ENCODE data around the gene SUPT3H. TPM values are rescaled to one million over a fixed set of nuclear protein-coding genes. Genes with fewer than 3 reads are reported as not detected.

Gene SUPT3H
- total and polyA plus RNA-seq, 4 donors: 0.85 to 4.8 (median 2.4) TPM

DNA sequence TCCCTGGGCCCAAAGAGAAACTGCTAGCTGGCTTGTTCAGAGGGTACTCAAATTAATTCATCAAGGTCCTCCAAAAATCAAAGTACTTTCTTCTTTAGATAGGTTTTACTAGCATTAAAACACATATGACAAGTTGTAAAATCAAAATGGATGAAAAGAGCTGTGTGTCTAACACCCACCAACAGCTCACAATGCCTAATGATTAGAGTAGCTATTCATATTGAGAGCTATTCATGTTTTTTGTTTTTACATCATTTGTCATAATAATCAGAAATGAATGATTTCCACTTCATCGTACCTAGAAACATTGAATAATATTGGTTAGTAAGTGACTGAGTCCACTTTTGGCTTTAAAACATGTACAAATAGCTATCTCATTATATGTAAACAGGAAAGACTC is 339.5 kb downstream of the SUPT3H start:
- DNase-seq (ENCODE audit: low spot score): no peak
- Histone ChIP-seq H3K36me3 (ENCODE audit: control insufficient read depth in 4 of 4, insufficient read depth in 3 of 4, low read depth in 1 of 4, low read length in 3 of 4) (no peaks in the 10 kb centered on the region), H3K27ac (ENCODE audit: low read depth in 1 of 2, low read length in 2 of 2) (no peak overlapping the region), H3K9ac (ENCODE audit: low read depth in 1 of 2, low read length in 2 of 2) (no peak overlapping the region), H3K4me3 (ENCODE audit: low read depth in 1 of 3, low read length in 3 of 3) (no peak overlapping the region), H3K9me3 (ENCODE audit: control insufficient read depth in 4 of 4, low read length in 3 of 4) (no peaks in the 10 kb centered on the region), H3K27me3 (ENCODE audit: control insufficient read depth in 4 of 4, insufficient read depth in 4 of 4, low read length in 3 of 4) (no peaks in the 10 kb centered on the region), H3K4me1 (ENCODE audit: control insufficient read depth in 4 of 4, insufficient read depth in 4 of 4, low read length in 3 of 4) (no peaks in the 10 kb centered on the region)
- no peak for TF ChIP-seq SP1 (IDR thresholded peaks at IDR 0.05)
- TF ChIP-seq REST (IDR thresholded peaks at IDR 0.05): no peak
- 84% methylated on average over 1 of the region's 1 CpG for WGBS

DNA sequence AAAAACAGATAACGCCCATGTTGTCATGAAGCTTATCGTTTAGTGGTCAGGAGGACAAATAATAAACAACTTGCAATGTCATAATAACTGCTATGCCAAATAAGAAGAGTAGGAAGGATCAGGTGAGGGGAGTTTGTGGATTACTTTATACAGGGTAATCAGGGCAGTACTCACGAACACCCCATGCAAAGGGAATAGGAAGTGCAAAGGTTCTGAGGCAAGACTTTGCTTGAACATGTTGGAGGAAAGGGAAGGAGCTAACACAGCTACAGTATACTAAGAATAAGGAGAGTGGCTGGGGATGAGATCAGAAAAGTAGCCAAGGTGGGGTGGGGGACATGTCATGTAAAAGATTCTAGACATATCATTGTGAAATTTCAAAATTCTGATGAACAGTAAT is 341.6 kb downstream of the SUPT3H start:
- DNase-seq (ENCODE audit: low spot score): no peak
- TF ChIP-seq, protein P1, sequence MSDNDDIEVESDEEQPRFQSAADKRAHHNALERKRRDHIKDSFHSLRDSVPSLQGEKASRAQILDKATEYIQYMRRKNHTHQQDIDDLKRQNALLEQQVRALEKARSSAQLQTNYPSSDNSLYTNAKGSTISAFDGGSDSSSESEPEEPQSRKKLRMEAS (IDR thresholded peaks at IDR 0.05): no peak
- TF ChIP-seq RXRA (IDR thresholded peaks at IDR 0.05) (no peak), JUND (IDR thresholded peaks at IDR 0.05) (no peak), RAD21 (IDR thresholded peaks at IDR 0.05) (no peak), FOXA1 (IDR thresholded peaks at IDR 0.05) (no peak), CTCF (IDR thresholded peaks at IDR 0.05; ENCODE audit: low read depth, low read length, missing input control) (no peak)
- TF ChIP-seq, protein P2, sequence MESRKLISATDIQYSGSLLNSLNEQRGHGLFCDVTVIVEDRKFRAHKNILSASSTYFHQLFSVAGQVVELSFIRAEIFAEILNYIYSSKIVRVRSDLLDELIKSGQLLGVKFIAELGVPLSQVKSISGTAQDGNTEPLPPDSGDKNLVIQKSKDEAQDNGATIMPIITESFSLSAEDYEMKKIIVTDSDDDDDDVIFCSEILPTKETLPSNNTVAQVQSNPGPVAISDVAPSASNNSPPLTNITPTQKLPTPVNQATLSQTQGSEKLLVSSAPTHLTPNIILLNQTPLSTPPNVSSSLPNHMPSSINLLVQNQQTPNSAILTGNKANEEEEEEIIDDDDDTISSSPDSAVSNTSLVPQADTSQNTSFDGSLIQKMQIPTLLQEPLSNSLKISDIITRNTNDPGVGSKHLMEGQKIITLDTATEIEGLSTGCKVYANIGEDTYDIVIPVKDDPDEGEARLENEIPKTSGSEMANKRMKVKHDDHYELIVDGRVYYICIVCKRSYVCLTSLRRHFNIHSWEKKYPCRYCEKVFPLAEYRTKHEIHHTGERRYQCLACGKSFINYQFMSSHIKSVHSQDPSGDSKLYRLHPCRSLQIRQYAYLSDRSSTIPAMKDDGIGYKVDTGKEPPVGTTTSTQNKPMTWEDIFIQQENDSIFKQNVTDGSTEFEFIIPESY (IDR thresholded peaks at IDR 0.05): no peak

GRCh38 chr6:45032426-45032825 is 345.3 kb downstream of the SUPT3H start:
- Histone ChIP-seq H3K36me3 (ENCODE audit: control insufficient read depth in 4 of 4, insufficient read depth in 3 of 4, low read depth in 1 of 4, low read length in 3 of 4) (no peaks in the 10 kb centered on the region), H3K9ac (ENCODE audit: low read depth in 1 of 2, low read length in 2 of 2) (no peak overlapping the region), H3K4me3 (ENCODE audit: low read depth in 1 of 3, low read length in 3 of 3) (no peak overlapping the region), H3K4me1 (ENCODE audit: control insufficient read depth in 4 of 4, insufficient read depth in 4 of 4, low read length in 3 of 4) (no peaks in the 10 kb centered on the region), H3K27me3 (ENCODE audit: control insufficient read depth in 4 of 4, insufficient read depth in 4 of 4, low read length in 3 of 4) (no peaks in the 10 kb centered on the region), H3K9me3 (ENCODE audit: control insufficient read depth in 4 of 4, low read length in 3 of 4) (no peaks in the 10 kb centered on the region), H3K27ac (ENCODE audit: low read depth in 1 of 2, low read length in 2 of 2) (no peak overlapping the region)
- no peak for DNase-seq (ENCODE audit: low spot score)
- 97% methylated on average over 2 of the region's 2 CpGs for WGBS
- TF ChIP-seq GABPA (IDR thresholded peaks at IDR 0.05 in 1 of 2, conservative IDR thresholded peaks at IDR 0.05 in 1 of 2): no peak

More for the DNA sequence above, 341.6 kb downstream of the SUPT3H start:
- no peaks in the 10 kb centered on the region for H3K27me3 ChIP-seq (ENCODE audit: control insufficient read depth in 4 of 4, insufficient read depth in 4 of 4, low read length in 3 of 4)
- no peaks in the 10 kb centered on the region for H3K4me1 ChIP-seq (ENCODE audit: control insufficient read depth in 4 of 4, insufficient read depth in 4 of 4, low read length in 3 of 4)
- no peak overlapping the region for H3K4me3 ChIP-seq (ENCODE audit: low read depth in 1 of 3, low read length in 3 of 3)
- no peak overlapping the region for H3K9ac ChIP-seq (ENCODE audit: low read depth in 1 of 2, low read length in 2 of 2)
- WGBS: 93% methylated on average over 3 of the region's 3 CpGs
- H3K27ac ChIP-seq (ENCODE audit: low read depth in 1 of 2, low read length in 2 of 2): no peak overlapping the region
- H3K9me3 ChIP-seq (ENCODE audit: control insufficient read depth in 4 of 4, low read length in 3 of 4): no peaks in the 10 kb centered on the region
- no peaks in the 10 kb centered on the region for H3K36me3 ChIP-seq (ENCODE audit: control insufficient read depth in 4 of 4, insufficient read depth in 3 of 4, low read depth in 1 of 4, low read length in 3 of 4)
